Activated CD4-positive, alpha-beta T cell treated with anti-CD3 and anti-CD28 coated beads, Interleukin-2, Interleukin-6, amounts not matched to agents 100 ng/mL and 50 ng/mL, durations not matched to agents 16 hours and 8 hours (primary cell): ENCODE results near the gene NPIPB12.
A peak's percentile ranks its signal among the peaks of the same experiment; 100 is the strongest.
"Not testable (repeated sequence)": the region's sequence is repeated elsewhere in the genome, so short reads cannot be mapped to it uniquely, and the experiment has no call there.

Experiments
- DNase-seq: peaks from one replicate; pipeline ENCODE4 v3.0.0-alpha.2; 2020

The NPIPB12 gene

GRCh38 chr16:29506308-29506707, at the start of gene NPIPB12:
Gene NPIPB12, minus strand, starts transcription at chr16:29506408.
- not testable (repeated sequence) for DNase-seq

- not testable (repeated sequence) for DNase-seq
Measured at GRCh38 chr16:29521520-29521919, 15.3 kb upstream of the NPIPB12 start.

GRCh38 chr16:29482276-29482675, 23.9 kb downstream of the NPIPB12 start:
- DNase-seq: not testable (repeated sequence)

GRCh38 chr16:29472065-29472464, 34.1 kb downstream of the NPIPB12 start:
- not testable (repeated sequence) for DNase-seq

- DNase-seq: peak; percentile 41
Measured at GRCh38 chr16:29469660-29470059, 36.5 kb downstream of the NPIPB12 start.

GRCh38 chr16:29467654-29468366, 38.4 kb downstream of the NPIPB12 start:
- not testable (repeated sequence) for DNase-seq

- not testable (repeated sequence) for DNase-seq
Measured at GRCh38 chr16:29466904-29467303, 39.3 kb downstream of the NPIPB12 start.

- not testable (repeated sequence) for DNase-seq
Measured at GRCh38 chr16:29465985-29466824, 40.0 kb downstream of the NPIPB12 start.

- not testable (repeated sequence) for DNase-seq
Measured at GRCh38 chr16:29460647-29461030, 45.6 kb downstream of the NPIPB12 start.

- DNase-seq: not testable (repeated sequence)
Measured at GRCh38 chr16:29459706-29460646, 46.2 kb downstream of the NPIPB12 start, which contains the start of gene SULT1A4. Gene SULT1A4, plus strand, starts transcription at chr16:29459913. Its CDS starts 1,473 bp downstream, at chr16:29461386.

- DNase-seq: not testable (repeated sequence)
Measured at GRCh38 chr16:29457660-29458059, 48.5 kb downstream of the NPIPB12 start.

- not testable (repeated sequence) for DNase-seq
Measured at GRCh38 chr16:29454828-29455227, 51.4 kb downstream of the NPIPB12 start.

- not testable (repeated sequence) for DNase-seq
Measured at GRCh38 chr16:29454269-29454668, 51.9 kb downstream of the NPIPB12 start, which contains the start of the genes BOLA2 and SLX1B. Gene BOLA2, minus strand, starts transcription at chr16:29454351. Its CDS starts 98 bp downstream, at chr16:29454253. Gene SLX1B, plus strand, starts transcription at chr16:29454533.

GRCh38 chr16:29453754-29454153, 52.5 kb downstream of the NPIPB12 start:
- DNase-seq: not testable (repeated sequence)
